Epidermal melanocyte (primary cell): ENCODE data around the gene ADCY10.
"Not testable (repeated sequence)": the region's sequence is repeated elsewhere in the genome, so short reads cannot be mapped to it uniquely, and the experiment has no call there.

Experiments
- DNase-seq: peaks from one replicate; pipeline ENCODE4 v3.0.0; 2011; ENCODE audit warnings: low spot score; ENCODE audit not compliant: insufficient read length

Gene ADCY10

GRCh38 chr1:167820684-167821355 lies 93.1 kb downstream of the ADCY10 start:
- no peak for DNase-seq

- DNase-seq, result peak; percentile 65
Observed at GRCh38 chr1:167819849-167820683, 93.9 kb downstream of the ADCY10 start.

GRCh38 chr1:167815650-167816049 lies 98.3 kb downstream of the ADCY10 start:
- DNase-seq, result no peak

GRCh38 chr1:167812972-167813371 lies 101.0 kb downstream of the ADCY10 start:
- no peak for DNase-seq

GRCh38 chr1:167808690-167809089 lies 105.2 kb downstream of the ADCY10 start:
- no peak for DNase-seq

- no peak for DNase-seq
Observed at GRCh38 chr1:167808104-167808503, 105.8 kb downstream of the ADCY10 start.

GRCh38 chr1:167806676-167807075 lies 107.3 kb downstream of the ADCY10 start:
- not testable (repeated sequence) for DNase-seq

- DNase-seq, result not testable (repeated sequence)
Observed at GRCh38 chr1:167806235-167806634, 107.7 kb downstream of the ADCY10 start.

- DNase-seq, result no peak
Observed at GRCh38 chr1:167805041-167805556, 108.8 kb downstream of the ADCY10 start.

- DNase-seq, result peak; percentile 87
Observed at GRCh38 chr1:167803358-167804207, 110.4 kb downstream of the ADCY10 start.

- DNase-seq, result no peak
Observed at GRCh38 chr1:167802235-167802634, 111.7 kb downstream of the ADCY10 start.

GRCh38 chr1:167800251-167800650 lies 113.7 kb downstream of the ADCY10 start:
- DNase-seq, result no peak

- DNase-seq, result no peak
Observed at GRCh38 chr1:167799747-167800146, 114.2 kb downstream of the ADCY10 start.

- DNase-seq, result no peak
Observed at GRCh38 chr1:167798952-167799351, 115.0 kb downstream of the ADCY10 start.

- DNase-seq, result no peak
Observed at GRCh38 chr1:167797015-167797414, 116.9 kb downstream of the ADCY10 start.

- DNase-seq, result no peak
Observed at GRCh38 chr1:167795810-167796740, 117.9 kb downstream of the ADCY10 start.

GRCh38 chr1:167794043-167794442 lies 119.9 kb downstream of the ADCY10 start:
- DNase-seq, result no peak

- no peak for DNase-seq
Observed at GRCh38 chr1:167792188-167792565, 121.8 kb downstream of the ADCY10 start.

GRCh38 chr1:167791281-167792187 lies 122.4 kb downstream of the ADCY10 start:
- no peak for DNase-seq
